IMR-90 (cell line): ENCODE data around the gene CEP152. TPM values are rescaled to one million over a fixed set of nuclear protein-coding genes. Genes with fewer than 3 reads are reported as not detected.

ENCODE experiments used
- ATAC-seq: fragments of 200-7000 bp; cut with Tn5 transposase; 2 replicates; pipeline ENCODE4 v1.9.1; 2020; ENCODE audit warnings: low read depth, mild to moderate bottlenecking, moderate library complexity
- BruUV-seq: library from RNA; stranded (reverse); fragments of 400-500 nt; replicated peaks from 2 replicates; lab custom pipeline; 2021; lab: Mats Ljungman, UMichigan
- CTCF ChIA-PET: fragments of 300-600 bp; formaldehyde crosslinking; extraction: SDS; loops from one replicate; lab custom pipeline; 2021; ENCODE audit warnings: antibody characterized with exemption; lab: Yijun Ruan, JAX
- POLR2A ChIA-PET: fragments of 300-600 bp; sonication (Branson Sonifier 250); formaldehyde crosslinking; loops from one replicate; lab custom pipeline; 2022; ENCODE audit warnings: antibody characterized with exemption; ENCODE audit not compliant: unreplicated experiment; lab: Charles Lee
- DNase-seq: peaks from one replicate; pipeline ENCODE4 v3.0.0; 2013
- H2AFZ ChIP-seq: replicated peaks from 2 replicates; pipeline ENCODE3; 2013; ENCODE audit warnings: low read length, mild to moderate bottlenecking; ENCODE audit not compliant: poor library complexity
- H2AK5ac ChIP-seq: 2 replicates; pipeline ENCODE4 v1.6.1; 2013; ENCODE audit warnings: low read depth, low read length, inconsistent platforms
- H2AK9ac ChIP-seq: replicated peaks from 2 replicates; pipeline ENCODE3; 2013; ENCODE audit warnings: mild to moderate bottlenecking, low read depth, low read length, moderate library complexity; ENCODE audit not compliant: poor library complexity
- H2BK120ac ChIP-seq: 2 replicates; pipeline ENCODE4 v1.6.1; 2013; ENCODE audit warnings: low read depth, low read length, inconsistent platforms
- H2BK15ac ChIP-seq: 3 replicates; pipeline ENCODE4 v1.6.1; 2013; ENCODE audit warnings: low read depth, low read length, inconsistent platforms
- H2BK20ac ChIP-seq: 2 replicates; pipeline ENCODE4 v1.6.1; 2013; ENCODE audit warnings: low read depth, mild to moderate bottlenecking, inconsistent platforms, low read length, moderate library complexity
- H2BK5ac ChIP-seq: 2 replicates; pipeline ENCODE4 v1.6.1; 2013; ENCODE audit warnings: mild to moderate bottlenecking, low read depth, low read length, inconsistent platforms; ENCODE audit not compliant: poor library complexity, severe bottlenecking
- H3K14ac ChIP-seq: replicated peaks from 2 replicates; pipeline ENCODE4 v1.6.1; 2013; ENCODE audit warnings: low read depth, low read length, inconsistent platforms
- H3K18ac ChIP-seq: 2 replicates; pipeline ENCODE4 v1.6.1; 2013; ENCODE audit warnings: low read depth, low read length, control low read depth
- H3K23ac ChIP-seq: 2 replicates; pipeline ENCODE4 v1.6.1; 2013; ENCODE audit warnings: low read depth, low read length, inconsistent platforms
- H3K27ac ChIP-seq: 2 replicates; pipeline ENCODE4 v1.5.1; 2013; ENCODE audit warnings: mild to moderate bottlenecking, control low read depth, low read length; ENCODE audit not compliant: insufficient read depth
- H3K27me3 ChIP-seq: 2 replicates; pipeline ENCODE4 v1.6.1; 2013; ENCODE audit warnings: low read length; ENCODE audit not compliant: control insufficient read depth, insufficient read depth
- H3K36me3 ChIP-seq: 2 replicates; pipeline ENCODE4 v1.6.1; 2013; ENCODE audit warnings: low read length, mixed read lengths; ENCODE audit not compliant: control insufficient read depth, insufficient read depth
- H3K4ac ChIP-seq: 2 replicates; pipeline ENCODE4 v1.6.1; 2013; ENCODE audit warnings: low read depth, low read length, inconsistent platforms
- H3K4me1 ChIP-seq: 2 replicates; pipeline ENCODE4 v1.6.1; 2013; ENCODE audit warnings: low read length, mixed read lengths; ENCODE audit not compliant: control insufficient read depth, insufficient read depth
- H3K4me2 ChIP-seq: 2 replicates; pipeline ENCODE4 v1.6.1; 2013; ENCODE audit warnings: low read depth, mild to moderate bottlenecking, control low read depth, low read length, moderate library complexity
- H3K4me3 ChIP-seq: 2 replicates; pipeline ENCODE4 v1.5.1; 2013; ENCODE audit warnings: low read depth, mild to moderate bottlenecking, control low read depth, low read length, moderate library complexity; ENCODE audit not compliant: insufficient read depth
- H3K56ac ChIP-seq: 2 replicates; pipeline ENCODE4 v1.6.1; 2013; ENCODE audit warnings: low read length, inconsistent platforms; ENCODE audit not compliant: insufficient read depth; ENCODE audit errors: extremely low read depth
- H3K79me1 ChIP-seq, 2 experiments: 2 replicates each; pipeline ENCODE4 v1.6.1; 2013; ENCODE audit warnings: low read length in 2 of 2, inconsistent platforms in 1 of 2, low read depth in 1 of 2
- H3K9ac ChIP-seq: 2 replicates; pipeline ENCODE4 v1.6.1; 2013; ENCODE audit warnings: low read depth, low read length, control low read depth
- H3K9me1 ChIP-seq: 2 replicates; pipeline ENCODE4 v1.6.1; 2013; ENCODE audit warnings: low read length, inconsistent platforms; ENCODE audit not compliant: insufficient read depth
- H3K9me3 ChIP-seq: 2 replicates; pipeline ENCODE4 v1.6.1; 2013; ENCODE audit warnings: low read length; ENCODE audit not compliant: control insufficient read depth, insufficient read depth
- H4K20me1 ChIP-seq: 2 replicates; pipeline ENCODE4 v1.6.1; 2013; ENCODE audit warnings: low read length, inconsistent platforms; ENCODE audit not compliant: insufficient read depth
- H4K5ac ChIP-seq: 2 replicates; pipeline ENCODE4 v1.6.1; 2013; ENCODE audit warnings: mild to moderate bottlenecking, low read depth, low read length, control low read depth
- H4K8ac ChIP-seq, 2 experiments: 2 replicates each; pipeline ENCODE4 v1.6.1; 2013; ENCODE audit warnings: low read depth in 2 of 2, low read length in 2 of 2, control low read depth in 1 of 2, inconsistent platforms in 1 of 2
- H4K91ac ChIP-seq: 2 replicates; pipeline ENCODE4 v1.6.1; 2013; ENCODE audit warnings: low read depth, low read length, inconsistent platforms; ENCODE audit not compliant: insufficient read depth
- BHLHE40 ChIP-seq: fragments of 150-350 bp; IDR thresholded peaks from 2 replicates; pipeline ENCODE4 v1.6.1; 2016; ENCODE audit warnings: mild to moderate bottlenecking, low read depth, low read length
- ELK1 ChIP-seq: fragments of 150-350 bp; IDR thresholded peaks from 2 replicates; pipeline ENCODE4 v1.6.1; 2016; ENCODE audit warnings: low read depth, mild to moderate bottlenecking, low read length, moderate library complexity, borderline replicate concordance
- MAZ ChIP-seq: IDR thresholded peaks from 2 replicates; pipeline ENCODE4 v1.6.1; 2012; ENCODE audit warnings: low read depth, mild to moderate bottlenecking, low read length, improper control_type of control experiment, moderate library complexity, borderline replicate concordance
- USF2 ChIP-seq: fragments of 150-350 bp; IDR thresholded peaks from 2 replicates; pipeline ENCODE4 v1.6.1; 2017; ENCODE audit warnings: mild to moderate bottlenecking, antibody characterized with exemption, low read length, low read depth
- WGBS, 2 experiments: methylation state at CpG; one replicate each; pipeline versions ENCODE4 v1.1.5 to v1.1.7; 2013; ENCODE audit warnings: missing lambda C conversion rate in 2 of 2; ENCODE audit not compliant: insufficient read length in 1 of 2; ENCODE audit errors: extremely low coverage in 2 of 2; 5-methylcytosine and 5-hydroxymethylcytosine counted together
- dilution Hi-C: fragments of 300-500 bp; cut with HindIII; formaldehyde crosslinking; loops from one replicate; pipeline ENCODE4 v1.14.3; 2018; ENCODE audit warnings: low sequenced_read_pairs; ENCODE audit not compliant: unreplicated experiment
- in situ Hi-C: fragments of 300-500 bp; cut with MboI; formaldehyde crosslinking; loops from 3 replicates; pipeline ENCODE4 v1.14.3; 2019; ENCODE audit warnings: low sequenced_read_pairs, inconsistent platforms, mixed read lengths
- intact Hi-C: fragments of 100-400 bp; cut with micrococcal nuclease; formaldehyde crosslinking; loops from 2 replicates; pipeline ENCODE4 v1.10.0; 2022
- polyA plus RNA-seq, 3 experiments: library from polyadenylated mRNA; depleted of rRNA; stranded (reverse); fragments of >200 nt; gene quantifications; 2 replicates each; pipeline ENCODE4 v1.2.3, GENCODE V29; 2012; ENCODE audit warnings: low replicate concordance in 1 of 3
- total RNA-seq: library from RNA; depleted of rRNA; stranded (reverse); fragments of >200 nt; gene quantifications from 2 replicates; pipeline ENCODE4 v1.2.3, GENCODE V29; 2012
- TF ChIP-seq, protein P1 (sequence below): conservative IDR thresholded peaks from 2 replicates; pipeline ENCODE4 v1.5.1; 2012; ENCODE audit warnings: mild to moderate bottlenecking, low read depth, low read length, improper control_type of control experiment

CEP152 gene
- total and polyA plus RNA-seq, 2 of the 4 experiments (the other 2 are of a cell fraction), result 2.1 to 7.3 TPM

DNA sequence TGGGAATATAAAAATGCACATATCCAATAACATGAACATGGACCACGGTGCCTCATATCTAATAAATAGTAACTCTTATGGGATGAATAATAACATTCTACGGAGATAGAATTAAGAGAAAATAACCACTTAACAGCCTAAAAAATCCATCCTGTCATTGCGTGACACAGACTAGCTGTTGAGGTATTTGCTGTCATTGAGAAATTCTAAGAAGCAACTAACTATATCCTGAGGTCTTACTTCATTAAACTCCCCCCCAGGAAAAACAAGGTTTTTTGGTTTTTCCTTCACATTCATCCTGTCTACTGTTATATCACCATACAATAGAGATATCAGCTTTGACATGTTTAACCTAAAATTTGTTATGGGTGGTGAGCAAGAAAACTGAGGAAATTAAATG, 14.3 kb downstream of the CEP152 start:
- H4K20me1 ChIP-seq, result no peaks in the 10 kb centered on the region
- no peak overlapping the region for H4K8ac ChIP-seq
- H2BK20ac ChIP-seq, result peak overlapping the region; percentile 17; the same call in 1 of the 2 replicates
- peak overlapping the region; percentile 5 for H2BK5ac ChIP-seq
- BruUV-seq, result no TSS peak
- in situ Hi-C loops (no loop called here), dilution Hi-C loops (no loop called here), intact Hi-C loops (no loop called here)
- H3K27ac ChIP-seq, result no peak overlapping the region
- H4K5ac ChIP-seq, result no peak overlapping the region
- H3K36me3 ChIP-seq, result peaks cover 2% of the 10 kb centered on the region; the same call in 1 of the 2 replicates
- no peak for ATAC-seq
- no peak overlapping the region for H4K91ac ChIP-seq
- no peak overlapping the region for H2BK15ac ChIP-seq
- WGBS, 2 experiments, result no CpG with 5 or more reads among the region's 3 CpGs
- no peak for DNase-seq
- no peak overlapping the region for H3K9ac ChIP-seq
- CTCF ChIA-PET, result no interaction called here
- peak overlapping the region; percentile 48; the same call in 1 of the 2 replicates for H3K4me2 ChIP-seq
- H3K4ac ChIP-seq, result peak overlapping the region; percentile 9; the same call in 1 of the 2 replicates
- H2BK120ac ChIP-seq, result no peak overlapping the region; the same call in 1 of the 2 replicates
- H2AK5ac ChIP-seq, result no peak overlapping the region
- H3K56ac ChIP-seq, result no peak overlapping the region
- H3K9me1 ChIP-seq, result peaks cover 6% of the 10 kb centered on the region
- no peaks in the 10 kb centered on the region for H3K9me3 ChIP-seq
- H3K4me1 ChIP-seq, result peaks cover 8% of the 10 kb centered on the region
- H3K27me3 ChIP-seq, result no peaks in the 10 kb centered on the region
- H2AK9ac ChIP-seq, result no peak overlapping the region
- H3K18ac ChIP-seq, result peak overlapping the region; percentile 54; the same call in 1 of the 2 replicates
- no peak overlapping the region for H3K14ac ChIP-seq
- peaks cover 9 to 25% of the 10 kb centered on the region in 2 experiments for H3K79me1 ChIP-seq
- POLR2A ChIA-PET, result no interaction called here
- H3K23ac ChIP-seq, result no peak overlapping the region
- H2AFZ ChIP-seq, result no peak overlapping the region
- TF ChIP-seq MAZ (no peak), ELK1 (no peak), USF2 (no peak), BHLHE40 (no peak)
- TF ChIP-seq, protein P1, sequence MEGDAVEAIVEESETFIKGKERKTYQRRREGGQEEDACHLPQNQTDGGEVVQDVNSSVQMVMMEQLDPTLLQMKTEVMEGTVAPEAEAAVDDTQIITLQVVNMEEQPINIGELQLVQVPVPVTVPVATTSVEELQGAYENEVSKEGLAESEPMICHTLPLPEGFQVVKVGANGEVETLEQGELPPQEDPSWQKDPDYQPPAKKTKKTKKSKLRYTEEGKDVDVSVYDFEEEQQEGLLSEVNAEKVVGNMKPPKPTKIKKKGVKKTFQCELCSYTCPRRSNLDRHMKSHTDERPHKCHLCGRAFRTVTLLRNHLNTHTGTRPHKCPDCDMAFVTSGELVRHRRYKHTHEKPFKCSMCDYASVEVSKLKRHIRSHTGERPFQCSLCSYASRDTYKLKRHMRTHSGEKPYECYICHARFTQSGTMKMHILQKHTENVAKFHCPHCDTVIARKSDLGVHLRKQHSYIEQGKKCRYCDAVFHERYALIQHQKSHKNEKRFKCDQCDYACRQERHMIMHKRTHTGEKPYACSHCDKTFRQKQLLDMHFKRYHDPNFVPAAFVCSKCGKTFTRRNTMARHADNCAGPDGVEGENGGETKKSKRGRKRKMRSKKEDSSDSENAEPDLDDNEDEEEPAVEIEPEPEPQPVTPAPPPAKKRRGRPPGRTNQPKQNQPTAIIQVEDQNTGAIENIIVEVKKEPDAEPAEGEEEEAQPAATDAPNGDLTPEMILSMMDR, result no peak
- H3K4me3 ChIP-seq, result no peak overlapping the region
